HEK293 (cell line): Measurements from ENCODE around the gene GALNS.

ENCODE experiments used
- GLI4 ChIP-seq: fragments of 450-650 bp; formaldehyde crosslinking; IDR thresholded peaks from 2 replicates; pipeline ENCODE4 v1.5.1; 2016; ENCODE audit warnings: missing biosample characterization, missing genetic modification characterization
- YY1 ChIP-seq: fragments of 450-650 bp; formaldehyde crosslinking; IDR thresholded peaks from 2 replicates; pipeline ENCODE4 v1.5.1; 2018; ENCODE audit warnings: missing biosample characterization, missing genetic modification characterization
- ZBTB1 ChIP-seq: fragments of 450-650 bp; formaldehyde crosslinking; IDR thresholded peaks from 2 replicates; pipeline ENCODE4 v1.5.1; 2016; ENCODE audit warnings: missing biosample characterization, missing genetic modification characterization
- ZBTB7A ChIP-seq: fragments of 450-650 bp; formaldehyde crosslinking; IDR thresholded peaks from 2 replicates; pipeline ENCODE4 v1.5.1; 2016; ENCODE audit warnings: low read depth, missing biosample characterization, missing genetic modification characterization
- ZNF140 ChIP-seq: fragments of 450-650 bp; formaldehyde crosslinking; IDR thresholded peaks from 2 replicates; pipeline ENCODE4 v1.5.1; 2016; ENCODE audit warnings: missing biosample characterization, missing genetic modification characterization
- ZNF157 ChIP-seq: fragments of 450-650 bp; formaldehyde crosslinking; IDR thresholded peaks from 2 replicates; pipeline ENCODE4 v1.5.1; 2016; ENCODE audit warnings: missing biosample characterization, missing genetic modification characterization
- ZNF169 ChIP-seq: fragments of 450-650 bp; formaldehyde crosslinking; IDR thresholded peaks from 2 replicates; pipeline ENCODE4 v1.5.1; 2016; ENCODE audit warnings: missing biosample characterization, missing genetic modification characterization
- TF ChIP-seq, protein P1 (sequence below): fragments of 450-650 bp; formaldehyde crosslinking; IDR thresholded peaks from 2 replicates; pipeline ENCODE4 v1.5.1; 2016; ENCODE audit warnings: missing biosample characterization, missing genetic modification characterization
- TF ChIP-seq, protein P2 (sequence below): sonication (generic); formaldehyde crosslinking; IDR thresholded peaks from 2 replicates; pipeline ENCODE4 v1.8.1; 2022; ENCODE audit warnings: mild to moderate bottlenecking, moderate library complexity, missing genetic modification reagents
- TF ChIP-seq, protein P3 (sequence below): fragments of 450-650 bp; formaldehyde crosslinking; IDR thresholded peaks from 2 replicates; pipeline ENCODE4 v1.5.1; 2016; ENCODE audit warnings: missing biosample characterization, missing genetic modification characterization
- TF ChIP-seq, protein P4 (sequence below): fragments of 450-650 bp; formaldehyde crosslinking; IDR thresholded peaks from 2 replicates; pipeline ENCODE4 v1.5.1; 2017; ENCODE audit warnings: missing biosample characterization, missing genetic modification characterization

DNA sequence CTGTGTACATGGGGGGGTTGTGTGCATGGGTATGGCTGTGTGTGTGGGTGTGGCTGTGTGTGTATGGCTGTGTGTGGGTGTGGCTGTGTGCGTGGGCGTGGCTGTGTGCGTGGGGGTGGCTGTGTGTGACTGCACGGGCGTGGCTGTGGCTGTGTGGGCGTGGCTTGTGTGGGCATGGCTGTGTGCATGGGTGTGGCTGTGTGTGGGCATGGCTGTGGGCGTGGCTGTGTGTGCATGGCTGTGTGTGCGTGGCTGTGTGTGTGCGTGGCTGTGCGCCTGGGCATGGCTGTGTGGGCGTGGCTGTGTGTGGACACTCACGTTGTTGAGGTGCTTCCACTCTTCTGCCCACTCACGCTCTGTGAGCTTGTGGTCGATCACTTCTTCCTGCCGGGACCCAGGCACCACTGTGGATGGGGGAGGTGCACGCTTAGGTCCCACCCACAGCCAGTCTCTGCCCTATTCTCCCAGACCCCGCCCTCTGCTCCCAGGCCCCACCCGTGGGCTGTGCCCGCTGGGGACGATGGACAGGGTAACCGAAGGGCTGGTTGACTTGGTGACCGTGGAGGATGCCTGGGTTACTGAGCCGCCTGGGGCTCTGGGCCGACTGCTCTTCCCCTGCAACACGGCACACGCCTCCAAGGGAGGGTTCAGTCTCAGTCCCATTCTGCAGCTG lies 25.7 kb upstream of the GALNS start:
- TF ChIP-seq, protein P1, sequence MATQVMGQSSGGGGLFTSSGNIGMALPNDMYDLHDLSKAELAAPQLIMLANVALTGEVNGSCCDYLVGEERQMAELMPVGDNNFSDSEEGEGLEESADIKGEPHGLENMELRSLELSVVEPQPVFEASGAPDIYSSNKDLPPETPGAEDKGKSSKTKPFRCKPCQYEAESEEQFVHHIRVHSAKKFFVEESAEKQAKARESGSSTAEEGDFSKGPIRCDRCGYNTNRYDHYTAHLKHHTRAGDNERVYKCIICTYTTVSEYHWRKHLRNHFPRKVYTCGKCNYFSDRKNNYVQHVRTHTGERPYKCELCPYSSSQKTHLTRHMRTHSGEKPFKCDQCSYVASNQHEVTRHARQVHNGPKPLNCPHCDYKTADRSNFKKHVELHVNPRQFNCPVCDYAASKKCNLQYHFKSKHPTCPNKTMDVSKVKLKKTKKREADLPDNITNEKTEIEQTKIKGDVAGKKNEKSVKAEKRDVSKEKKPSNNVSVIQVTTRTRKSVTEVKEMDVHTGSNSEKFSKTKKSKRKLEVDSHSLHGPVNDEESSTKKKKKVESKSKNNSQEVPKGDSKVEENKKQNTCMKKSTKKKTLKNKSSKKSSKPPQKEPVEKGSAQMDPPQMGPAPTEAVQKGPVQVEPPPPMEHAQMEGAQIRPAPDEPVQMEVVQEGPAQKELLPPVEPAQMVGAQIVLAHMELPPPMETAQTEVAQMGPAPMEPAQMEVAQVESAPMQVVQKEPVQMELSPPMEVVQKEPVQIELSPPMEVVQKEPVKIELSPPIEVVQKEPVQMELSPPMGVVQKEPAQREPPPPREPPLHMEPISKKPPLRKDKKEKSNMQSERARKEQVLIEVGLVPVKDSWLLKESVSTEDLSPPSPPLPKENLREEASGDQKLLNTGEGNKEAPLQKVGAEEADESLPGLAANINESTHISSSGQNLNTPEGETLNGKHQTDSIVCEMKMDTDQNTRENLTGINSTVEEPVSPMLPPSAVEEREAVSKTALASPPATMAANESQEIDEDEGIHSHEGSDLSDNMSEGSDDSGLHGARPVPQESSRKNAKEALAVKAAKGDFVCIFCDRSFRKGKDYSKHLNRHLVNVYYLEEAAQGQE (tag by site-specific recombination) = no peak
- TF ChIP-seq GLI4 (tag by site-specific recombination) (no peak), ZBTB1 (tag by site-specific recombination) (no peak), ZNF157 (tag by site-specific recombination) (no peak), ZNF169 (no peak), ZNF140 (tag by site-specific recombination) (no peak), YY1 (tag by site-specific recombination) (no peak), ZBTB7A (tag by site-specific recombination) (0 out of 2 replicates have a peak, but pooled peaks have one; percentile 63)
- TF ChIP-seq, protein P2, sequence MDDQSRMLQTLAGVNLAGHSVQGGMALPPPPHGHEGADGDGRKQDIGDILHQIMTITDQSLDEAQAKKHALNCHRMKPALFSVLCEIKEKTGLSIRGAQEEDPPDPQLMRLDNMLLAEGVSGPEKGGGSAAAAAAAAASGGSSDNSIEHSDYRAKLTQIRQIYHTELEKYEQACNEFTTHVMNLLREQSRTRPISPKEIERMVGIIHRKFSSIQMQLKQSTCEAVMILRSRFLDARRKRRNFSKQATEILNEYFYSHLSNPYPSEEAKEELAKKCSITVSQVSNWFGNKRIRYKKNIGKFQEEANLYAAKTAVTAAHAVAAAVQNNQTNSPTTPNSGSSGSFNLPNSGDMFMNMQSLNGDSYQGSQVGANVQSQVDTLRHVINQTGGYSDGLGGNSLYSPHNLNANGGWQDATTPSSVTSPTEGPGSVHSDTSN (CRISPR knock-in tag) = no peak
- TF ChIP-seq, protein P3, sequence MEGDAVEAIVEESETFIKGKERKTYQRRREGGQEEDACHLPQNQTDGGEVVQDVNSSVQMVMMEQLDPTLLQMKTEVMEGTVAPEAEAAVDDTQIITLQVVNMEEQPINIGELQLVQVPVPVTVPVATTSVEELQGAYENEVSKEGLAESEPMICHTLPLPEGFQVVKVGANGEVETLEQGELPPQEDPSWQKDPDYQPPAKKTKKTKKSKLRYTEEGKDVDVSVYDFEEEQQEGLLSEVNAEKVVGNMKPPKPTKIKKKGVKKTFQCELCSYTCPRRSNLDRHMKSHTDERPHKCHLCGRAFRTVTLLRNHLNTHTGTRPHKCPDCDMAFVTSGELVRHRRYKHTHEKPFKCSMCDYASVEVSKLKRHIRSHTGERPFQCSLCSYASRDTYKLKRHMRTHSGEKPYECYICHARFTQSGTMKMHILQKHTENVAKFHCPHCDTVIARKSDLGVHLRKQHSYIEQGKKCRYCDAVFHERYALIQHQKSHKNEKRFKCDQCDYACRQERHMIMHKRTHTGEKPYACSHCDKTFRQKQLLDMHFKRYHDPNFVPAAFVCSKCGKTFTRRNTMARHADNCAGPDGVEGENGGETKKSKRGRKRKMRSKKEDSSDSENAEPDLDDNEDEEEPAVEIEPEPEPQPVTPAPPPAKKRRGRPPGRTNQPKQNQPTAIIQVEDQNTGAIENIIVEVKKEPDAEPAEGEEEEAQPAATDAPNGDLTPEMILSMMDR (tag by site-specific recombination) = no peak
- TF ChIP-seq, protein P4, sequence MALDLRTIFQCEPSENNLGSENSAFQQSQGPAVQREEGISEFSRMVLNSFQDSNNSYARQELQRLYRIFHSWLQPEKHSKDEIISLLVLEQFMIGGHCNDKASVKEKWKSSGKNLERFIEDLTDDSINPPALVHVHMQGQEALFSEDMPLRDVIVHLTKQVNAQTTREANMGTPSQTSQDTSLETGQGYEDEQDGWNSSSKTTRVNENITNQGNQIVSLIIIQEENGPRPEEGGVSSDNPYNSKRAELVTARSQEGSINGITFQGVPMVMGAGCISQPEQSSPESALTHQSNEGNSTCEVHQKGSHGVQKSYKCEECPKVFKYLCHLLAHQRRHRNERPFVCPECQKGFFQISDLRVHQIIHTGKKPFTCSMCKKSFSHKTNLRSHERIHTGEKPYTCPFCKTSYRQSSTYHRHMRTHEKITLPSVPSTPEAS (tag by site-specific recombination) = peak; percentile 86
